Neutrophil (primary cell): ENCODE results near the gene FOXI2.

ENCODE experiments used
- H3K27ac ChIP-seq: fragments of 200-600 bp; sonication (generic); 2 replicates; pipeline ENCODE4 v1.5.1; 2016; ENCODE audit warnings: mild to moderate bottlenecking, moderate library complexity
- H3K27me3 ChIP-seq: fragments of 200-600 bp; sonication (generic); 2 replicates; pipeline ENCODE4 v1.6.0; 2016; ENCODE audit warnings: mild to moderate bottlenecking
- H3K36me3 ChIP-seq: fragments of 200-600 bp; sonication (generic); 2 replicates; pipeline ENCODE4 v1.5.1; 2017
- H3K4me1 ChIP-seq, 2 experiments: fragments of 200-600 bp in 1 of 2; sonication (generic) in 1 of 2; 1 replicate in 1 of 2; 2 replicates in 1 of 2; pipeline versions ENCODE4 v1.5.1 to v1.6.1; 2013 to 2016; ENCODE audit warnings: low read depth in 1 of 2, low read length in 1 of 2, mild to moderate bottlenecking in 1 of 2, moderate library complexity in 1 of 2; ENCODE audit not compliant: control insufficient read depth in 1 of 2, insufficient read depth in 1 of 2
- H3K4me3 ChIP-seq, 2 experiments: fragments of 200-600 bp in 1 of 2; sonication (generic) in 1 of 2; 1 replicate in 1 of 2; 2 replicates in 1 of 2; pipeline ENCODE4 v1.5.1; 2013 to 2016; ENCODE audit warnings: low read depth in 1 of 2, low read length in 1 of 2, mild to moderate bottlenecking in 1 of 2, moderate library complexity in 1 of 2
- H3K9me3 ChIP-seq: fragments of 200-600 bp; sonication (generic); 2 replicates; pipeline ENCODE4 v1.5.1; 2016
- CTCF ChIP-seq: fragments of 200-600 bp; sonication (generic); IDR thresholded peaks from 2 replicates; pipeline ENCODE4 v1.5.1; 2016; ENCODE audit warnings: antibody characterized with exemption

Gene FOXI2

GRCh38 chr10:127736222-127736914 is 617 bp upstream of the FOXI2 start:
- no peak overlapping the region for H3K27ac ChIP-seq
- H3K9me3 ChIP-seq = no peaks in the 10 kb centered on the region
- peaks cover 79% of the 10 kb centered on the region for H3K27me3 ChIP-seq
- no peak overlapping the region for H3K4me3 ChIP-seq
- H3K36me3 ChIP-seq = no peaks in the 10 kb centered on the region
- TF ChIP-seq CTCF = no peak
- no peaks in the 10 kb centered on the region for H3K4me1 ChIP-seq

GRCh38 chr10:127737563-127738511 is 852 bp downstream of the FOXI2 start:
- Histone ChIP-seq H3K27me3 (peaks cover 68% of the 10 kb centered on the region), H3K4me3 (no peak overlapping the region), H3K27ac (no peak overlapping the region), H3K9me3 (no peaks in the 10 kb centered on the region), H3K36me3 (no peaks in the 10 kb centered on the region), H3K4me1 (no peaks in the 10 kb centered on the region)
- TF ChIP-seq CTCF = no peak

GRCh38 chr10:127738512-127739424 is 1.8 kb downstream of the FOXI2 start:
- Histone ChIP-seq H3K4me3 (no peak overlapping the region), H3K27me3 (peaks cover 58% of the 10 kb centered on the region)
- no peak for TF ChIP-seq CTCF

GRCh38 chr10:127739908-127740307 is 2.9 kb downstream of the FOXI2 start:
- H3K36me3 ChIP-seq = no peaks in the 10 kb centered on the region
- no peak overlapping the region for H3K4me3 ChIP-seq
- no peaks in the 10 kb centered on the region for H3K9me3 ChIP-seq
- H3K27ac ChIP-seq = no peak overlapping the region
- TF ChIP-seq CTCF = no peak
- H3K4me1 ChIP-seq = no peaks in the 10 kb centered on the region
- peaks cover 47% of the 10 kb centered on the region for H3K27me3 ChIP-seq

More at GRCh38 chr10:127738512-127739424, 1.8 kb downstream of the FOXI2 start:
- Histone ChIP-seq H3K27ac (no peak overlapping the region), H3K36me3 (no peaks in the 10 kb centered on the region), H3K9me3 (no peaks in the 10 kb centered on the region), H3K4me1 (no peaks in the 10 kb centered on the region)

- no peaks in the 10 kb centered on the region for H3K36me3 ChIP-seq
- H3K4me1 ChIP-seq = no peaks in the 10 kb centered on the region
- no peaks in the 10 kb centered on the region for H3K9me3 ChIP-seq
- H3K27ac ChIP-seq = no peak overlapping the region
- H3K4me3 ChIP-seq = no peak overlapping the region
- H3K27me3 ChIP-seq = peaks cover 40% of the 10 kb centered on the region
- no peak for TF ChIP-seq CTCF
These were observed 3.6 kb downstream of the FOXI2 start for GRCh38 chr10:127740596-127740995.
